Measurements from ENCODE around the gene USP47.

The USP47 gene

DNA sequence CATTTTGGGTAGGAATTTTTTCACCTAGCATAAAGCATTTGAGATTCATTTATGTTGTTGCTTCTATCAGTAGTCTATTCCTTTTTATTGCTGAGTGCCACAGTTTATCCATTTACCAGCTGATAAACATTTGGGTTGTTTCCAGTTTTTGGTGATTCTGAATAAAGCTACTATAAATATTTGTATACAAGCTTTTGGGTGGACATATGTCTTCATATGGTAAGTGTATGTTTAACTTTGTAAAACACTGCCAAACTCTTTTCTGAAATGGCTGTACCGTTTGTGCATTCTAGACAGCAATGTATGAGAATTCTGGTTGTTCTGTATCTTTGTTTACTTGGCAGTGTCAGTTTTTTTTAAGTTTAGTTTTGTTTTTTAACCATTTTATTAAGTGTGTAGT, 16.9 kb downstream of the USP47 start:
- Mint-ChIP-seq H3K9me3 (peaks cover 3% of the 10 kb centered on the region), H3K27me3 (ENCODE audit: low read depth) (no peaks in the 10 kb centered on the region), H3K4me1 (peaks cover 17% of the 10 kb centered on the region), H3K27ac (no peak overlapping the region), H3K4me3 (no peak overlapping the region), H3K36me3 (ENCODE audit: low read depth) (peaks cover 4% of the 10 kb centered on the region)
- no peak for TF ChIP-seq CTCF (IDR thresholded peaks at IDR 0.05; ENCODE audit: unreplicated experiment in 3 of 3)

DNA sequence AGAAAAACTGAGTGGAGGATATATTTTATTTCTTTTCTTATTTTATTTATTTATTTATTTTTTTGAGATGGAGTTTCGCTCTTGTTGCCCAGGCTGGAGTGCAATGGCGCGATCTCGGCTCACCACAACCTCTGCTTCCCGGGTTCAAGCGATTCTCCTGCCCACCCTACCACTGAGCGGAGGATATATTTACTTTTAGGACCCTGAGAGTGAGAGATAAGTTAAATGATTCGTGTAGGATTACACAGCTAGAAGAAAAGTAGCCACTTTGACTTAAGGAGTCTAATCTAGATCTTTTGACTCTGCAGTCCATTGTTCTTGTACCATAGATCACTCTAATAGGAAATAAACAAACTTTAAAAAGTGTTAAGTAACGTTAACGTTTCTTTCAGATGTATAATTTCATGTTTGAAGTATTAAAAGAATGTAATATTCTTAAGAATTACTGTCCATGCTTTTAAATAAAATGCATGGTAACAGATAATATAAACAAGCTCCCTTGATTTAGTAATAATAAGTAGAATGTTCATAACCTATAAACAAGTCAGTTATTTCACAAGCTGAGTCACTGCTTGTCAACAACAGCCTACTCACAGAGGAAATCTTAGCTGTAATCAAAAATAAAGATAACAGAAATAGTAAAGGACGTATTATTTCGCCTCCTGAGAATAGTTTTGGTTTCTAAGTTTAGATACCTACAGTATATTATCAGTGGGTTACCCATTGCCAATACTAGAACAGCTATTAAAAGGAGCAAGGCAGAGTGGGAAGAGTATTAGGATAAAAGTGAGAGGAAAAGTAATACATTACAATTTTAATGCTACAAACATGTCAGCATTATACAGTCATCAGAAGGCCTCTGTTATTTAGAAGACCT, 18.6 kb downstream of the USP47 start:
- peaks cover 14% of the 10 kb centered on the region for H3K36me3 Mint-ChIP-seq (ENCODE audit: low read depth)
- H3K27me3 Mint-ChIP-seq (ENCODE audit: low read depth), result no peaks in the 10 kb centered on the region
- H3K27ac Mint-ChIP-seq, result no peak overlapping the region
- peaks cover 17% of the 10 kb centered on the region for H3K4me1 Mint-ChIP-seq
- H3K9me3 Mint-ChIP-seq, result peaks cover 11% of the 10 kb centered on the region
- H3K4me3 Mint-ChIP-seq, result no peak overlapping the region
- TF ChIP-seq CTCF (IDR thresholded peaks at IDR 0.05; ENCODE audit: unreplicated experiment in 3 of 3), result no peak

DNA sequence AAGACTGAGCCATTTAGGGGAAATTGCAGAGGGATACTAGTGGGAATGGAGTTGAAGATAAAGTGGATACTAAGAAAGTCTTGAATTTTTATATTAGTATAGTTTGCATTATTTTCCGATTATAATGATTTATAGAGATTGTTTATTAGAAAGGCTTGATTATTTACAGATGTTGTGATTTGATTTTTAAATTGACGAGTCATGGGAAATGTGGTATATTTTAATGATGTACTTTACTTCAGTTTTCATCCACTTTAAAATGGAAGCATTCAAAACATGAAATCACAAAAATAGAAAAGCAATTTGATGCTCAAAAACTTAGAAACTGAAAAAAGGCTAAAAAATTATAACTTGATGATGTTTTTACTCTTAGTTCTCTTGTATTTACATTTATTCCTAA, 21.2 kb downstream of the USP47 start:
- Mint-ChIP-seq H3K36me3 (ENCODE audit: low read depth) (peaks cover 38% of the 10 kb centered on the region), H3K4me1 (peaks cover 11% of the 10 kb centered on the region), H3K27ac (no peak overlapping the region), H3K4me3 (no peak overlapping the region), H3K9me3 (peaks cover 31% of the 10 kb centered on the region), H3K27me3 (ENCODE audit: low read depth) (no peaks in the 10 kb centered on the region)
- TF ChIP-seq CTCF (IDR thresholded peaks at IDR 0.05; ENCODE audit: unreplicated experiment in 3 of 3), result no peak

- H3K9me3 Mint-ChIP-seq, result peaks cover 40% of the 10 kb centered on the region
- TF ChIP-seq CTCF (IDR thresholded peaks at IDR 0.05; ENCODE audit: unreplicated experiment in 3 of 3), result no peak
- no peak overlapping the region for H3K4me3 Mint-ChIP-seq
- no peak overlapping the region for H3K27ac Mint-ChIP-seq
- no peaks in the 10 kb centered on the region for H3K27me3 Mint-ChIP-seq (ENCODE audit: low read depth)
- peaks cover 6% of the 10 kb centered on the region for H3K4me1 Mint-ChIP-seq
- H3K36me3 Mint-ChIP-seq (ENCODE audit: low read depth), result peaks cover 47% of the 10 kb centered on the region
These were observed 22.6 kb downstream of the USP47 start for GRCh38 chr11:11864332-11864731.

DNA sequence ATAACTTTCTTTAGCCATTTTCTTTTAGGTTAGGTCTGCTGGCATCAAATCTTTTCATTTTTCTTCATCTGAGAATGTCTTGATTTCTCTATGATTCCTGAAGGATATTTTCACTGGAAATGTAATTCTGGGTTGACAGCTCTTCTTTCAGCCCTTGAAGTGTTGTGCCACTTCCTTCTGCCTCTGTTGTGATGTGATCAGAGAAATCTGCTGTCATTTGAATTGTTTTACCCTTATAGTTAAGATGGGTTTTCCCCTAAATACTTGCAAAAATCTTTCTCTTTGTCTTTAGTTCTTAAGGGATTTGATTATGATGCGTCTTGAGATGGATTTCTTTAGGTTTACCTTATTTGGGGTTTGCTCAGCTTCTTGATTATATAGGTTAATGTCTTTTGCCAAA, 23.0 kb downstream of the USP47 start:
- Mint-ChIP-seq H3K36me3 (ENCODE audit: low read depth) (peaks cover 51% of the 10 kb centered on the region), H3K27me3 (ENCODE audit: low read depth) (no peaks in the 10 kb centered on the region), H3K27ac (no peak overlapping the region), H3K4me1 (peaks cover 6% of the 10 kb centered on the region), H3K9me3 (peaks cover 43% of the 10 kb centered on the region), H3K4me3 (no peak overlapping the region)
- TF ChIP-seq CTCF (IDR thresholded peaks at IDR 0.05; ENCODE audit: unreplicated experiment in 3 of 3), result no peak

- peaks cover 43% of the 10 kb centered on the region for H3K9me3 Mint-ChIP-seq
- no peak overlapping the region for H3K27ac Mint-ChIP-seq
- TF ChIP-seq CTCF (IDR thresholded peaks at IDR 0.05; ENCODE audit: unreplicated experiment in 3 of 3), result no peak
- peaks cover 4% of the 10 kb centered on the region for H3K4me1 Mint-ChIP-seq
- no peaks in the 10 kb centered on the region for H3K27me3 Mint-ChIP-seq (ENCODE audit: low read depth)
- peaks cover 55% of the 10 kb centered on the region for H3K36me3 Mint-ChIP-seq (ENCODE audit: low read depth)
- no peak overlapping the region for H3K4me3 Mint-ChIP-seq
These were observed 23.7 kb downstream of the USP47 start for GRCh38 chr11:11865449-11865848.
